ENCODE measurements around the gene SLC35D1.

SLC35D1 gene

GRCh38 chr1:67020765-67021164 is 33.2 kb downstream of the SLC35D1 start:
- Histone ChIP-seq H3K4me2 (no peak overlapping the region), H3K27ac (no peak overlapping the region), H3K9me3 (no peaks in the 10 kb centered on the region)

GRCh38 chr1:67020304-67020703 is 33.6 kb downstream of the SLC35D1 start:
- Histone ChIP-seq H3K4me1 (no peaks in the 10 kb centered on the region), H3K4me2 (no peak overlapping the region), H4K20me1 (no peaks in the 10 kb centered on the region), H3K9me3 (peaks cover 4% of the 10 kb centered on the region), H3K27me3 (no peaks in the 10 kb centered on the region), H3K27ac (no peak overlapping the region), H3K36me3 (peaks cover 77% of the 10 kb centered on the region), H3K4me3 (no peak overlapping the region), H3K9ac (no peak overlapping the region)
- TF ChIP-seq Cebpa-rat (IDR thresholded peaks at IDR 0.05), result no peak

More at GRCh38 chr1:67020765-67021164, 33.2 kb downstream of the SLC35D1 start:
- Histone ChIP-seq H4K20me1 (no peaks in the 10 kb centered on the region), H3K9ac (no peak overlapping the region), H3K36me3 (peaks cover 73% of the 10 kb centered on the region), H3K27me3 (no peaks in the 10 kb centered on the region), H3K4me3 (no peak overlapping the region), H3K4me1 (no peaks in the 10 kb centered on the region)
- TF ChIP-seq Cebpa-rat (IDR thresholded peaks at IDR 0.05), result no peak

GRCh38 chr1:67019600-67020136 is 34.3 kb downstream of the SLC35D1 start:
- Histone ChIP-seq H3K27me3 (no peaks in the 10 kb centered on the region), H3K27ac (no peak overlapping the region), H3K9ac (no peak overlapping the region), H3K4me3 (no peak overlapping the region), H3K9me3 (peaks cover 7% of the 10 kb centered on the region), H3K4me1 (no peaks in the 10 kb centered on the region), H4K20me1 (no peaks in the 10 kb centered on the region), H3K4me2 (no peak overlapping the region), H3K36me3 (peaks cover 75% of the 10 kb centered on the region)
- no peak for TF ChIP-seq Cebpa-rat (IDR thresholded peaks at IDR 0.05)

GRCh38 chr1:67019121-67019520 is 34.8 kb downstream of the SLC35D1 start:
- Histone ChIP-seq H4K20me1 (no peaks in the 10 kb centered on the region), H3K27ac (no peak overlapping the region), H3K36me3 (peaks cover 71% of the 10 kb centered on the region), H3K4me3 (no peak overlapping the region), H3K9ac (no peak overlapping the region), H3K4me1 (no peaks in the 10 kb centered on the region), H3K27me3 (no peaks in the 10 kb centered on the region), H3K9me3 (peaks cover 9% of the 10 kb centered on the region), H3K4me2 (no peak overlapping the region)
- TF ChIP-seq Cebpa-rat (IDR thresholded peaks at IDR 0.05), result no peak

- Histone ChIP-seq H3K4me1 (no peaks in the 10 kb centered on the region), H3K4me2 (no peak overlapping the region), H4K20me1 (no peaks in the 10 kb centered on the region), H3K36me3 (peaks cover 70% of the 10 kb centered on the region), H3K4me3 (no peak overlapping the region), H3K9me3 (peaks cover 9% of the 10 kb centered on the region), H3K9ac (no peak overlapping the region), H3K27ac (no peak overlapping the region), H3K27me3 (no peaks in the 10 kb centered on the region)
- no peak for TF ChIP-seq Cebpa-rat (IDR thresholded peaks at IDR 0.05)
Measured at GRCh38 chr1:67018574-67018973, 35.4 kb downstream of the SLC35D1 start.

GRCh38 chr1:67013573-67013972 is 40.4 kb downstream of the SLC35D1 start:
- Histone ChIP-seq H3K4me2 (no peak overlapping the region), H3K9ac (no peak overlapping the region), H3K4me3 (no peak overlapping the region), H3K36me3 (peaks cover 62% of the 10 kb centered on the region), H3K27ac (no peak overlapping the region), H4K20me1 (peaks cover 6% of the 10 kb centered on the region; the same call in 1 of the 2 replicates), H3K9me3 (peaks cover 16% of the 10 kb centered on the region), H3K4me1 (no peaks in the 10 kb centered on the region), H3K27me3 (no peaks in the 10 kb centered on the region)
- TF ChIP-seq Cebpa-rat (IDR thresholded peaks at IDR 0.05), result no peak

GRCh38 chr1:67009792-67010191 is 44.2 kb downstream of the SLC35D1 start:
- Histone ChIP-seq H3K4me2 (no peak overlapping the region), H3K36me3 (peaks cover 82% of the 10 kb centered on the region), H3K27me3 (no peaks in the 10 kb centered on the region), H3K9ac (no peak overlapping the region), H3K4me3 (no peak overlapping the region), H4K20me1 (peaks cover 18% of the 10 kb centered on the region; the same call in 1 of the 2 replicates), H3K4me1 (no peaks in the 10 kb centered on the region), H3K27ac (no peak overlapping the region), H3K9me3 (peaks cover 10% of the 10 kb centered on the region; the same call in 1 of the 2 replicates)
- no peak for TF ChIP-seq Cebpa-rat (IDR thresholded peaks at IDR 0.05)

GRCh38 chr1:67005068-67005467 is 48.9 kb downstream of the SLC35D1 start:
- H3K36me3 ChIP-seq, result peaks cover 93% of the 10 kb centered on the region

GRCh38 chr1:67004176-67004575 is 49.8 kb downstream of the SLC35D1 start:
- no peak overlapping the region for H3K4me2 ChIP-seq
- no peak overlapping the region for H3K27ac ChIP-seq
- H3K4me3 ChIP-seq, result no peak overlapping the region
- H4K20me1 ChIP-seq, result peaks cover 12% of the 10 kb centered on the region; the same call in 1 of the 2 replicates
- H3K4me1 ChIP-seq, result peaks cover 6% of the 10 kb centered on the region
- H3K36me3 ChIP-seq, result peaks cover 84% of the 10 kb centered on the region
- no peaks in the 10 kb centered on the region for H3K27me3 ChIP-seq
- H3K9me3 ChIP-seq, result no peaks in the 10 kb centered on the region
- TF ChIP-seq Cebpa-rat (IDR thresholded peaks at IDR 0.05), result no peak
- H3K9ac ChIP-seq, result no peak overlapping the region

More at GRCh38 chr1:67005068-67005467, 48.9 kb downstream of the SLC35D1 start:
- no peak for TF ChIP-seq Cebpa-rat (IDR thresholded peaks at IDR 0.05)
- no peak overlapping the region for H3K9ac ChIP-seq
- no peaks in the 10 kb centered on the region for H3K27me3 ChIP-seq
- H3K27ac ChIP-seq, result no peak overlapping the region
- H3K4me3 ChIP-seq, result no peak overlapping the region
- H3K4me2 ChIP-seq, result no peak overlapping the region
- H3K9me3 ChIP-seq, result peaks cover 5% of the 10 kb centered on the region; the same call in 1 of the 2 replicates
- peaks cover 18% of the 10 kb centered on the region; the same call in 1 of the 2 replicates for H4K20me1 ChIP-seq
- no peaks in the 10 kb centered on the region for H3K4me1 ChIP-seq

GRCh38 chr1:67001682-67002425 is 52.1 kb downstream of the SLC35D1 start:
- Histone ChIP-seq H3K4me1 (peaks cover 12% of the 10 kb centered on the region), H3K9ac (no peak overlapping the region), H3K36me3 (peaks cover 82% of the 10 kb centered on the region), H3K4me2 (no peak overlapping the region), H3K9me3 (no peaks in the 10 kb centered on the region), H3K27me3 (no peaks in the 10 kb centered on the region), H4K20me1 (peaks cover 12% of the 10 kb centered on the region; the same call in 1 of the 2 replicates), H3K27ac (no peak overlapping the region), H3K4me3 (no peak overlapping the region)
- TF ChIP-seq Cebpa-rat (IDR thresholded peaks at IDR 0.05), result no peak

All from BLaER1 (cell line).